Activated CD4-positive, alpha-beta memory T cell treated with anti-CD3 and anti-CD28 coated beads, Interleukin-2, amount 10 ng/mL, durations not matched to agents 7 days and 5 days (primary cell): ENCODE results near the gene CYGB. TPM values are rescaled to one million over a fixed set of nuclear protein-coding genes. Genes with fewer than 3 reads are reported as not detected.
"Not testable (repeated sequence)": the region's sequence is repeated elsewhere in the genome, so short reads cannot be mapped to it uniquely, and the experiment has no call there.

Experiments used
- CTCF ChIA-PET: fragments of 350-600 bp; sonication (Branson Sonifier 250); formaldehyde crosslinking; loops from one replicate; lab custom pipeline; 2021; ENCODE audit warnings: antibody characterized with exemption, inconsistent platforms; lab: Charles Lee
- POLR2A ChIA-PET: fragments of 350-600 bp; sonication (Branson Sonifier 250); formaldehyde crosslinking; loops from one replicate; lab custom pipeline; 2021; ENCODE audit warnings: antibody characterized with exemption; lab: Charles Lee
- DNase-seq: peaks from one replicate; pipeline ENCODE4 v3.0.0-alpha.2; 2020
- H3K27ac Mint-ChIP-seq: one replicate; pipeline ENCODE4 v1.8.0; 2021; ENCODE audit warnings: mild to moderate bottlenecking, mixed read lengths
- H3K27me3 Mint-ChIP-seq: one replicate; pipeline ENCODE4 v1.8.0; 2021; ENCODE audit warnings: mixed read lengths
- H3K36me3 Mint-ChIP-seq: one replicate; pipeline ENCODE4 v1.8.0; 2021; ENCODE audit warnings: low read depth, mixed read lengths
- H3K4me1 Mint-ChIP-seq: one replicate; pipeline ENCODE4 v1.8.0; 2021; ENCODE audit warnings: mixed read lengths
- H3K4me3 Mint-ChIP-seq: one replicate; pipeline ENCODE4 v1.8.0; 2021; ENCODE audit warnings: mild to moderate bottlenecking, mixed read lengths
- H3K9me3 Mint-ChIP-seq: one replicate; pipeline ENCODE4 v1.8.0; 2021; ENCODE audit warnings: mixed read lengths
- total RNA-seq, 2 experiments: library from RNA; stranded (reverse); gene quantifications; one replicate each; pipeline ENCODE4 v1.2.3, GENCODE V29; 2021

Gene CYGB
- total RNA-seq, 2 experiments from 2014 or later: not detected

DNA sequence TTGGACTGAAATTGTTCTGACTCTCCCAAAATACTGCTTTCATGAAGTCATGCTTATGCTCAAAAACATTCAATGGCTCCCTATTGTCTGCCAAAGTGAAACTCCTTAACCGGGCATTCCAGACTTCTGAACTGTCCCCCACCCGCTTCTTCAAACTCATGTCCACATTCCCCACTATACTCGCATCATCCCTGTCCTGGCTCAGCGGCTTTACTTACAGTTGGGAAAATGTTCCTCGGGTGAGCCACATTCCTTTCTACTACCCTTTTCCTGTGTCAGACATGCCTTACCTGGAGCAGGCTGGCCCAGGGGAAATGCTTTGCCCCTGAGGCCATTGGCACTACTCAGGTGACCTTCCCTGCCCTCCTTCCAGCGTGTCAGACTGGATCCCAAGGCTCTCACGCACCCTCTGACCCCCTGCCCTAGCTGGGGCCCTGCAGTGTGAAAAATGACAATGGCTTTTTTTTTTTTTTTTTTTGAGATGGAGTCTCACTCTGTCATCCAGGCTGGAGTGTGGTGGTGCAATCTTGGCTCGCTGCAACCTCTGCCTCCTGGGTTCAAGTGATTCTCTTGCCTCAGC is 5.3 kb downstream of the CYGB start:
- peaks cover 7% of the 10 kb centered on the region for H3K4me1 Mint-ChIP-seq
- no peaks in the 10 kb centered on the region for H3K9me3 Mint-ChIP-seq
- no peak overlapping the region for H3K4me3 Mint-ChIP-seq
- DNase-seq: no peak
- no peaks in the 10 kb centered on the region for H3K36me3 Mint-ChIP-seq
- peaks cover 26% of the 10 kb centered on the region for H3K27me3 Mint-ChIP-seq
- ChIA-PET CTCF (interaction anchor here (0.6 to 1.4 kb wide), 3 partner anchors 15 to 875 kb away, joined by 3 to 4 read pairs (median 4); no protein-coding TSS in a partner anchor), POLR2A (no interaction called here)
- H3K27ac Mint-ChIP-seq: no peak overlapping the region

DNA sequence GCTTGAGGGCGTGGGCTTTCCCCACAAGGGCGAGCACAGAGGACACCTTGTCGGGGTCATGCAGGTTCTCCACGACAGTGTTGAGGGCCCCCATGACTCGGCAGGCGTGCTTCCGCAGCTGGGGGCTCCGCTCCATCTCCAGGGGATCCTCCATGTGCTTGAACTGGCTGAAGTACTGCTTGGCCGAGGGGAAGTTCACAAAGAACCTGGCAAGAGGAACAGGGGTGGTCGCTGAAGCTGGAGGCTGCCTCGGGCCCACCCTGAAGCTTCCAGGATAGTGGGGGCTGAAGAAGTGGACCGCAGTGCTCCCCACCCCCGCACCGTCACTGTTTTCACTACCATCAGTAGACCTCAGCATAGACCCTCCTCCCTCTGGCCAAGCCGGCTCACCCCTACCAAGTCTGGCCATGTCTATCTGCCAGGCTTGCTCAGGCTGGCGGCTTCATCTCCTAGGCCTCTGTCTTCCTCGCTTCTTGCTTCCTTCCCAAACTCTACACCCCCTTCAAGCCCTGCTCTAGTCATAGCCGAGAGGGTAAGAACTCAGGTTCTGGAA is 5.9 kb downstream of the CYGB start:
- Mint-ChIP-seq H3K36me3 (no peaks in the 10 kb centered on the region), H3K4me3 (no peak overlapping the region), H3K9me3 (no peaks in the 10 kb centered on the region), H3K27me3 (peaks cover 22% of the 10 kb centered on the region), H3K4me1 (peaks cover 8% of the 10 kb centered on the region), H3K27ac (no peak overlapping the region)
- ChIA-PET POLR2A (no interaction called here), CTCF (no interaction called here)
- DNase-seq: no peak

DNA sequence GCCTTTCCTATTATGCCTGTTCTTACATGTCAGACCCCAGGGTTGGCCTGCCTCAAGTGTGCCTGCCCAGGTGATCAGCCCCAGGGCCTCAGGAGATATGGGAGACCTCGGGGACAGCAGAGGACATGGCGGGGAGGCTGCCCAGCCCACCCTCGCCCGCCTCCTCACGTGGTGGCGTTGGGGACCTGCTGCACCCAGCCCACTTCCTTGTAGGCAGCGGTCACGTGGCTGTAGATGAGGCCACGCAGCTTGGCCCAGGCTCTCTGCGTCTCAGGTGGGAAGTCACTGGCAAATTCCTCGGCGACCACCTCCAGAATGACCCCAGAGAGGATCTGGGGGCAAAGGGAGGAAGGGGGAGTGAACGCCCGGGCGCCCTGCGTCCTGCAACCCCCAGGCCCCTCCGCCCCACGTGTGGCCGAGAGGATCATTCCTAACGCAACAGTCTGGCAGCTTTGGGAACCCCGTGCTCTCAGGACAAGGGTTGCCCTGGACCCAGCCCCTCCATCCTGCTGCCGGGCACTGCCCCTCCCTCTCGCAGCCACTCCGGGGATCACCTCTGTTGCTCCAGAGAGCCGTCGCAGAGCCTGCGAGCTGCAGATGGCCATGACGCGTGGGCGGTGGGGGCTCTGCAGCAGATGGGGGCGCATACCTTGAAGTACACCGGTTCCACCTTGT is 6.6 kb downstream of the CYGB start:
- Mint-ChIP-seq H3K27ac (no peak overlapping the region), H3K9me3 (no peaks in the 10 kb centered on the region), H3K4me1 (peaks cover 8% of the 10 kb centered on the region), H3K36me3 (no peaks in the 10 kb centered on the region), H3K27me3 (peaks cover 16% of the 10 kb centered on the region), H3K4me3 (no peak overlapping the region)
- DNase-seq: no peak
- ChIA-PET CTCF (no interaction called here), POLR2A (interaction anchor here (1.2 kb wide), 1 partner anchor 27 kb away, joined by 4 read pairs; no protein-coding TSS in a partner anchor)

DNA sequence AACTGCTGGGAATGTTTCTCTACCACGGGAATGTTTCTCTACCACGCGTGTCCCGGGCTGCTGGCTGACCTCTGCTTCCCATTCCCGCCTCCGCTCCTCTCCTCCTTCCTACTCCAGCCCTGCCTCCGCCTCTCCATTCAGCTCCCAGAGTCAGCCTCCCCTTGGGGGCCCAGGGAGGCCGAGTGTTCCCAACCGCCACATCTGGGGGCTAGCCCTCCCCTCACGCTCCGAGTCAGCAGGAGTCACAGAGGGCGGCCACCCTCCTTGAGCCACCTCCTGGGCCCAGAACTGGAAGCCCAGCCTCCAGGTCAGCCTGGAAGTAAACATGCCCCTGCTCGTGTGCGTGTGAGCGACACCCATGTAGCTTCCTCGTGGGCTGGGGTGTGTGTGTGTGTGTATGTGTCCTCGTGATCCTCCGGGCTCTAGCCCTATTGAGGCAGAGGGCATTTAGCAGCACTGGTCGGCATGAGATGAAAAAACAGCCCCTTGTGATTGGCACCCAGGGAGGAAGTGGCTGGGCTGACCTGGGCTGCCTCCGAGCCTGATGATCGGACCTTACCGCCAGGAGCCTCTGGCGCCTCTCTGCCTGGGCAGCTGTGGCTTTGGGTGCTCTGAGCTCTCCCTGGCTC is 7.3 kb downstream of the CYGB start:
- H3K27ac Mint-ChIP-seq: no peak overlapping the region
- no peak overlapping the region for H3K4me3 Mint-ChIP-seq
- no peak for DNase-seq
- no peaks in the 10 kb centered on the region for H3K36me3 Mint-ChIP-seq
- ChIA-PET CTCF (no interaction called here), POLR2A (interaction anchor here (1.2 kb wide), 1 partner anchor 28 kb away, joined by 4 read pairs; no protein-coding TSS in a partner anchor)
- H3K4me1 Mint-ChIP-seq: peaks cover 8% of the 10 kb centered on the region
- H3K9me3 Mint-ChIP-seq: no peaks in the 10 kb centered on the region
- peaks cover 8% of the 10 kb centered on the region for H3K27me3 Mint-ChIP-seq

DNA sequence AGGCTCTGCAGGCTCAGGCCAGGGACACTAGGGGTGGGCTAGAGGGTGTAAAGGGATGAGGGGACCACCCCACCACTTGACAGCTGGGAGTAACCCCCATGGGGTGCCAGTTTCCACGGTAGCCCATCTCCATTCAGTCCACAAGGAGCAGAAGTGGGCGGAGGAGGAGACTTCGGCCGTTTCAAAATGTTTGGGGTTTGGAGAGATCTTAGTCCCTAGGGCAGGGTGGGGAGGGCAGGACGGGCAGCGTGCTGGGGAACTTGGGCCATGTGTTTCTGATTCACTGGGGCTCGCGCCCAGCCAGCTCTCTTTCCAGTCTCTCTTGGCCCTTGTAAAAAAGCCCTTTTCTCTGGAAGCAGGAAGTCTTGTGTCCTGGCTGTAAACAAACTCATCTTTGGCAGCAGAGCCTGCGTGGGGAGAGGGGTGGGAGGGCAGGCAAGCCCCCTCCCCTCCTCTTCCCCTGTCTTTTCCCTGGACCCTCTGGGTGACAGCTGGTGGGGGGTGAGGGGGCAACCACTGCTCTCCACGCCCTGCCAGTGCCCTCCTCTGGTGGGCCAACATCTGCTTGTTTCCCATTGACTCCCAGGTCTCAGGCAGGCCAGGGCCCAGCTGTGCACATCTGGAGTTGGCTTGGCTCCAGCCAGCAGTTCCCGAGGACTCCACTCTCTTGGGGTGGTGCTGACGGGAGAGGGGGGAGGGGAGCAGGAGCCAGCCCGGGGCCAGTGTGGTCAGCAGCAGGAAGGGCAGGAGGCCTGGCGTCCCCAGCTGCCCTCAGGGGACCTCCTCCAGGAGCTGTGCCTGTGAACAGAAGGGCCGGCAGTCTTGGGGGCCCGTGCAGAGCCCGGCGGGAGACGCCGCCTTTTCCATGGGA is 8.1 kb downstream of the CYGB start:
- no peak for DNase-seq
- Mint-ChIP-seq H3K4me1 (peaks cover 8% of the 10 kb centered on the region), H3K4me3 (no peak overlapping the region), H3K36me3 (no peaks in the 10 kb centered on the region), H3K27ac (no peak overlapping the region), H3K9me3 (no peaks in the 10 kb centered on the region), H3K27me3 (peaks cover 6% of the 10 kb centered on the region)
- ChIA-PET POLR2A (interaction anchor here (1.2 kb wide), 1 partner anchor 28 kb away, joined by 4 read pairs; no protein-coding TSS in a partner anchor), CTCF (interaction anchor here (2.5 kb wide), 1 partner anchor 152 kb away, joined by 7 read pairs; no protein-coding TSS in a partner anchor)

DNA sequence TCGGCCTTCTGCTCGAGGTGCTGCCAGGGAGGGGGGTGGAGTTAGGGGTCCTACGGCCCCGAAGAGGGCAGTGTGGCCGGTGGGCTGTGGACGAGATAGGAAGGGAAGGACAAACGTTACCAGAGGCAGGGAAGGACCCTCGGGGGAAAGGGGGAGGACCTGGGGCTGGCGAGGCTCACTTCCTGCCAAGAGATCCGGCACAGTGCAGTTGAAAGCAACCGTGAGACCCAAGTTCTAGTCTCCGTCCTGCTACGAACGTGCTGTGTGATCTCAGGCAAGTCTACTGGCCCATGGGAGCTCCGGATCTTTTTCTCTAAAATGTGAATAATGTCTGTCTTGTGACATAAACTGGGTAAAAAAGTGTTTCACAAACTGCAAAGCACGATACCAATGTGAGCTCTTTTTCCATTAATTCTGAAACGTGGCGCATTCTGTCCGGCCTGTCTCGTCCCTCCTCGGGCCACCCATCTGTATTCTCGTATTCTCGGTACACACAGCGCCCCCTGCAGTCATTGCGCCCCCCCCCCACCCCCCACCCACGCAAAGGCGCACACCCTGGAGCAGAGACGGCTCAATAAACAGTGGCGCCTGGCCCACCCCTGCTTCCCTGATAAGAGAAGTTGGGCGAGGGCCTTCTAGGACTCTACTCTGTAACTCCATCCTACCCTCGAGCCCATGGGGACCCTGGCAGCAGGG is 8.8 kb downstream of the CYGB start:
- no peak for DNase-seq
- CTCF ChIA-PET: interaction anchor here (0.9 to 2.5 kb wide), 3 partner anchors 62 to 153 kb away, joined by 3 to 9 read pairs (median 7); partner anchors contain the start of gene AANAT
- POLR2A ChIA-PET: interaction anchor here (1.0 kb wide), 1 partner anchor 17 kb away, joined by 3 read pairs; no protein-coding TSS in a partner anchor
- Mint-ChIP-seq H3K4me3 (no peak overlapping the region), H3K9me3 (no peaks in the 10 kb centered on the region), H3K4me1 (peaks cover 10% of the 10 kb centered on the region), H3K36me3 (no peaks in the 10 kb centered on the region), H3K27me3 (peaks cover 7% of the 10 kb centered on the region), H3K27ac (no peak overlapping the region)

DNA sequence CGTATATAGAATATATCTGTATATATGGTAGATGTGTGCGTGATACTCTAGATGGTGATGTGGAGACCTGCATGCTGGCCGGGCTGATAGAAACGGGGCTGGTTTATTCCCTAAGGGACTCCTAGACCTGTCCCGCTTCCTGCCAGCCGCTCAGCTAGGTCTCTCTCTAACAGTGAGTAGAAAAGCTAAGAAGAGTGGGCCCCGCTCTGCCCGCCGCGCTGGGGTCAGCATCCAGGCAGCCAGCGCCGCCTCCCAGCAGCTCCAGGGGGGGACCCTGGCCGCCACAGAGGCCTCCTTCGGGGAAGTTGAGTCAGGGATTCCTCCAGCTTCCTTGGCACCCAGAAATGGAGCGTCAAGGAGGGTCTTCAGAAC is 9.4 kb downstream of the CYGB start:
- H3K4me3 Mint-ChIP-seq: no peak overlapping the region
- no peak overlapping the region for H3K27ac Mint-ChIP-seq
- H3K27me3 Mint-ChIP-seq: peaks cover 9% of the 10 kb centered on the region
- peaks cover 13% of the 10 kb centered on the region for H3K4me1 Mint-ChIP-seq
- H3K36me3 Mint-ChIP-seq: no peaks in the 10 kb centered on the region
- ChIA-PET POLR2A (interaction anchor here (0.8 to 1.0 kb wide), 2 partner anchors 12 to 18 kb away, joined by 3 read pairs; no protein-coding TSS in a partner anchor), CTCF (interaction anchor here (0.9 to 2.5 kb wide), 3 partner anchors 61 to 153 kb away, joined by 3 to 9 read pairs (median 7); partner anchors contain the start of gene AANAT)
- no peaks in the 10 kb centered on the region for H3K9me3 Mint-ChIP-seq
- DNase-seq: no peak

DNA sequence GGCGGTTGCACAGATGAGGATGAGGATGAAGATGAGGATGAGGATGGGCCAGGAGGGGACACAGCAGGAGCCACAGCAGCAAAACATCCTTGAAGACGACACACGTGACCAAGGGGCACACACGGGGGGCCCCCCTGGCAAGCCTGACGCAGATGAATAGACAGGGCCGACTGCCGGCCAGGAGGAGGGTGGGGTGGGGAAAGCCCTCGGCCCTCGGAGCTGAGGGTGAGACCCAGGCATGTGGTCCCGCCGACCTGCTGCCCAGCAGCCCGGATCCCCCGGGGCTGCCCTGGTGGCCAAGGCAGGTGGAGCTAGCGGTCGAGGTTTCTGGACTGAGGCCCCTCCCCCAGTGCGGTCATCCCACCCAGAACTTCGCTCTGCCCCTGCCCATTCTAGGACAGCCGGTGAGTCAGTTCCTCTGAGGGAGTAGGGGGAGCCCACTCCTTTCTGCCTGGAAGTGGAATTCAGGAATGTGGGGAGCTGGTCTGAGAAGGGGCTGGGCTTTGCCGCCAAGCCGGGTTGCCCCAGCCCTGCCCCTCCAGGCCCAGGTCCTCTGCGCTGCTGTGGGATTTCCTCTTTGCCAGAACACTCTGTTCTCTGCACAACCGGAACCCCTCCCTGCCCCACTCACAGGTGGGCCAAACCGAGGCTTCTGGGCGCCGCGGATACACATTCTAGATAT is 9.9 kb downstream of the CYGB start:
- DNase-seq: no peak
- Mint-ChIP-seq H3K36me3 (no peaks in the 10 kb centered on the region), H3K9me3 (no peaks in the 10 kb centered on the region), H3K27me3 (peaks cover 11% of the 10 kb centered on the region), H3K4me1 (peaks cover 16% of the 10 kb centered on the region), H3K27ac (no peak overlapping the region), H3K4me3 (no peak overlapping the region)
- POLR2A ChIA-PET: interaction anchor here (0.8 to 1.0 kb wide), 2 partner anchors 11 to 18 kb away, joined by 3 read pairs; no protein-coding TSS in a partner anchor
- CTCF ChIA-PET: interaction anchor here (0.9 to 2.5 kb wide), 3 partner anchors 60 to 154 kb away, joined by 3 to 9 read pairs (median 7); partner anchors contain the start of gene AANAT

DNA sequence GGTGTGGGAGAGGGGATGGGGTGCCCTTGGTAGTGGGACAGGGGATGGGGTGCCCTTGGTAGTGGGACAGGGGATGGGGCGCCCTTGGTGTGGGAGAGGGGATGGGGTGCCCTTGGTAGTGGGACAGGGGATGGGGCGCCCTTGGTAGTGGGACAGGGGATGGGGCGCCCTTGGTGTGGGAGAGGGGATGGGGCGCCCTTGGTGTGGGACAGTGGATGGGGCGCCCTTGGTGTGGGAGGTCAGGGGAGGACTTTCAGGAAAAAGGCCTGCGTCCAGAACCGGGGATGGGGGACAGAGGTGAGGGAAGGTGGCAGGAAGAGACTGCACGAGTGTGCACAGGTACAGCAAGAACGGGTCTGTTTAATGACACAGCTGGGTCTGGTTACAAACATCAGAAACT is 10.5 kb downstream of the CYGB start:
- POLR2A ChIA-PET, H3K9me3 Mint-ChIP-seq, H3K36me3 Mint-ChIP-seq, DNase-seq, H3K4me3 Mint-ChIP-seq, H3K27ac Mint-ChIP-seq: not testable (repeated sequence)
- H3K4me1 Mint-ChIP-seq: peaks cover 16% of the 10 kb centered on the region
- peaks cover 11% of the 10 kb centered on the region for H3K27me3 Mint-ChIP-seq
- CTCF ChIA-PET: interaction anchor here (1.7 to 2.5 kb wide), 2 partner anchors 97 to 155 kb away, joined by 7 to 9 read pairs; no protein-coding TSS in a partner anchor

DNA sequence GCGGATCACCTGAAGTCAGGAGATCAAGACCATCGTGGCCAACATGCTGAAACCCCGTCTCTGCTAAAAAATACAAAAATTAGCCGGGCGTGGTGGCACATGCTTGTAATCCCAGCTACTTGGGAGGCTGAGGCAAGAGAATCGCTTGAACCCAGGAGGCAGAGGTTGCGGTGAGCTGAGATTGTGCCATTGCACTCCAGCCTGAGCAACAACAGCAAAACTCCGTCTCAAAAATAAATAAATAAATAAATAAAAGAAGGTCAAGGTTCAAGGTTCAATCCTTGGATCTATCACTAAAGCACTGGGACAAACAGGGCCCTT is 12.0 kb downstream of the CYGB start:
- ChIA-PET POLR2A (interaction anchor here (1.1 kb wide), 1 partner anchor 156 kb away, joined by 3 read pairs; no protein-coding TSS in a partner anchor), CTCF (interaction anchor here (4.1 to 5.4 kb wide), 2 partner anchors 98 to 156 kb away, joined by 42 to 68 read pairs; no protein-coding TSS in a partner anchor)
- peaks cover 13% of the 10 kb centered on the region for H3K27me3 Mint-ChIP-seq
- not testable (repeated sequence) for DNase-seq, H3K9me3 Mint-ChIP-seq, H3K36me3 Mint-ChIP-seq, H3K4me3 Mint-ChIP-seq, H3K27ac Mint-ChIP-seq
- H3K4me1 Mint-ChIP-seq: peaks cover 16% of the 10 kb centered on the region
